Fibroblast of pulmonary artery (primary cell): ENCODE results near the gene TENM4.

Experiments used
- DNase-seq: peaks from one replicate; pipeline ENCODE4 v3.0.0-alpha.2; 2010; ENCODE audit warnings: low read depth
- H3K4me3 ChIP-seq: replicated peaks from 2 replicates; pipeline ENCODE4 v1.5.1; 2011; ENCODE audit warnings: low read depth, mild to moderate bottlenecking, control low read depth, low read length, moderate library complexity
- TF ChIP-seq, protein P1 (sequence below): IDR thresholded peaks from 2 replicates; pipeline ENCODE4 v1.5.1; 2011; ENCODE audit warnings: mild to moderate bottlenecking, control low read depth, low read length, inconsistent platforms; ENCODE audit errors: missing control alignments

Gene TENM4

DNA sequence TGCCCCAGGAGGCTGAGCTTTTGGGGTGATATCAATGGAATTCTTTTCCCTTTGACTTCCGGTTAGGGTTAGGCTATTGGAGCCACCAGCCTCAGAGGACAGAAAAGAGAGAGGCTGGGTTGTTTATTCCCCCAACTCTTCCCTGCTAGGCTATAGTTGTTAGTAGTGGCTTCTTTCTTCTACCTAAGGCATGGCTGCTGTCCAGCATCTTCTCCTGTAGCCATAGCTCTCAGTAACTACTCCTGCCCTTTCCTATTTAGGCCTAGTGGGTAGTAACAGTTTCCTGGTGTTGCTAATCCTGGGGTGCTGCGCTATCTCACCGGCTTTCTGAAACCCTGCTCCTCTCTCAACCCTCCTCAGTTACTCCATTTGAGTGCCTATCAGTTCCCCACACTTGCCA lies 184.9 kb downstream of the TENM4 start:
- no peak for DNase-seq
- TF ChIP-seq, protein P1, sequence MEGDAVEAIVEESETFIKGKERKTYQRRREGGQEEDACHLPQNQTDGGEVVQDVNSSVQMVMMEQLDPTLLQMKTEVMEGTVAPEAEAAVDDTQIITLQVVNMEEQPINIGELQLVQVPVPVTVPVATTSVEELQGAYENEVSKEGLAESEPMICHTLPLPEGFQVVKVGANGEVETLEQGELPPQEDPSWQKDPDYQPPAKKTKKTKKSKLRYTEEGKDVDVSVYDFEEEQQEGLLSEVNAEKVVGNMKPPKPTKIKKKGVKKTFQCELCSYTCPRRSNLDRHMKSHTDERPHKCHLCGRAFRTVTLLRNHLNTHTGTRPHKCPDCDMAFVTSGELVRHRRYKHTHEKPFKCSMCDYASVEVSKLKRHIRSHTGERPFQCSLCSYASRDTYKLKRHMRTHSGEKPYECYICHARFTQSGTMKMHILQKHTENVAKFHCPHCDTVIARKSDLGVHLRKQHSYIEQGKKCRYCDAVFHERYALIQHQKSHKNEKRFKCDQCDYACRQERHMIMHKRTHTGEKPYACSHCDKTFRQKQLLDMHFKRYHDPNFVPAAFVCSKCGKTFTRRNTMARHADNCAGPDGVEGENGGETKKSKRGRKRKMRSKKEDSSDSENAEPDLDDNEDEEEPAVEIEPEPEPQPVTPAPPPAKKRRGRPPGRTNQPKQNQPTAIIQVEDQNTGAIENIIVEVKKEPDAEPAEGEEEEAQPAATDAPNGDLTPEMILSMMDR = no peak

DNA sequence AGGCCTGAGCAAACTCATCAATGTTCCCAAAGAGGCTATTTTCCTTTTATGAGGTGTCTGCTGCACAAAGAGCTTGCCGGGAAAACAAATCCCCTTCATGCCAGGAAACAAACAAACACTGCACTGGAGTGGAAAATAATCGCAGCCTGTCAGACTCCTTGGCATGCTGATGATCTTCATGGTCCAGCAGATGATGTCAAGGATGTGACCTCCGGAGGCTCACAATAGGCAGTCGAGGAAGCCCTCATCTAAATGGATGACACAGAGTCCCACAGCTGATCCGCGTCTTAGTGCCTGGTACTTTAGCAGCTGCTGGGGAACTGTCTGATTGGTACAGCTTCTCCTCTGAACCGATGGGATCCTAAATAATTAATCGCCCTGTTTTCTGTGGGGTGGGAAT lies 187.6 kb downstream of the TENM4 start:
- TF ChIP-seq, protein P1 = no peak
- DNase-seq = no peak
- H3K4me3 ChIP-seq = no peak overlapping the region

More for the DNA sequence above, 184.9 kb downstream of the TENM4 start:
- H3K4me3 ChIP-seq = no peak overlapping the region

DNA sequence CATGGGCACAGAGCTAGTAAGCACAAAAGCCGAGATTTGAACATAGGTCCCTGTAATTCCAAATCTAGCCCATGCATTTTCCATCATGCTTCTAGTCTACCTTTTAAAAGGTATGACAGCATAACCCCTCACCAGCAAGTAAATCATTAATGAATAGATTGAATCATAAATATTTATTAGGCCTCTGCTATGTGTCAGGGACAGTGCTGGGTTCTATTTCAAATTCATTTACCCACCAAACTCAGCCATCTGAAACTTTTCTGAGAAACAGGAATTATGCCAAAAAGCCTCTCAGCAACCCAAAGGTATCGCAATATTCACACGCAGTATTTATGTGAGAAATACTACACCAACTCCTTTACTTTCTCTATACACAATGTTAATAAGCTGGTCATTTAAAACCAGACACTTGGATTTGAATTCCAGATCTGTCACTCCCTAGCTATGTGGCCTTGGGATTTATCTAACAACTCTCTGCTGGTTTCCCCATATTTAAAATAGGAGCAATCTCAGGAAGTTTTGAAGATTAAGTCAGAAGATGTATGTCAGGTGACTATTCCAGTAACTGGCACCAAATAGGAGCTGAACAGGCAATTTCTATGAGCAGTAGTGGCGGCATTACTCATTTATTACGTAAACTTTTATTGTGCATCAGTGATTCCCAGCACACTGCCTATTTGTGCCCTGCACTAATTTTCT lies 191.4 kb downstream of the TENM4 start:
- peak; percentile 46 for DNase-seq
- TF ChIP-seq, protein P1 = no peak

DNA sequence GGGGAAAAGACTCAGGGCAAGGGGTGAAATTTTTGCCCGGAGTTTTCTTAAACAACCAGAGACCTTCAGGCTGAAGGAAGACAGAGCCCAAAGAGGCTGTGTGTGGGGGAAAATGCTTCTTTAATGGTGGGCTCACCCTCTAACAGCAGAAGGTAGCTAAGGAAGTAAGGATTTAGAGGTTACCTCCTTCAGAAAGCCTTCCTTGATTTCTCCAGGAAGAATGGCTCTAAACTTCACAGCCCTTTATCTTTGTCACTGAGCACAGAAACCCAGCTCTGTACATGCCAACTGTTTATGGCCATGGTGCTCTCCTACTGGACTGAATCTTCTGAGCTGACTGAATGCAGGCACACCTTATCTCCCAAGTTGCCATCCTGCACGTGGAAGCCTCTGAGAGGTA lies 196.0 kb downstream of the TENM4 start:
- H3K4me3 ChIP-seq = no peak overlapping the region
- DNase-seq = no peak
- TF ChIP-seq, protein P1 = no peak

More for the DNA sequence above, 191.4 kb downstream of the TENM4 start:
- H3K4me3 ChIP-seq = no peak overlapping the region

DNA sequence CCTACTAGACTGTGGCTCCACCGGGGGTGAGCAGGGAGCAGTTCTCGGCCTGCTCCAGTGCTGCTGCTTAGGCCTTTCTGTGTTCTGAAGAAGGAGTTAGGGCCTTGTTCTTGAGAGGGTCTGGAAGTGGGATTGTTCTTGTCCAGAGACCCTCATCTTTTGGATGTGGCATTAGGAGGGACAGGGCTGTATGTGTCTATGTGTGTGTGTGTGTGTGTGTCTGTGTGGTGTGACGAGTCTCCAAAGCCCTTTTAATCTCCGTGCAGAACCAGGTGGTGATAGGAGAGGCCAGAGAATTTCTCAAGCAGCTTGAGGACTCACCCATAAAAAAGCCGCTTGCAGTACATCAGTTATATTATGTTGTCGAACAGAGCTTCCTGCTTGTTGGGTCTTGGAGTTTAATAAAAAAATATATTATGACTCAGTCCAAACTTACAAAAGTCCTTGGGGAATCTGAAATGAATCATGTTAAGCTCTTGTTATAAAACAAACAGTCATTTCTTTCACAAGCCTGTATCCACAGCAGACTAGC lies 196.5 kb downstream of the TENM4 start:
- H3K4me3 ChIP-seq = no peak overlapping the region
- TF ChIP-seq, protein P1 = no peak
- DNase-seq = peak; percentile 94

DNA sequence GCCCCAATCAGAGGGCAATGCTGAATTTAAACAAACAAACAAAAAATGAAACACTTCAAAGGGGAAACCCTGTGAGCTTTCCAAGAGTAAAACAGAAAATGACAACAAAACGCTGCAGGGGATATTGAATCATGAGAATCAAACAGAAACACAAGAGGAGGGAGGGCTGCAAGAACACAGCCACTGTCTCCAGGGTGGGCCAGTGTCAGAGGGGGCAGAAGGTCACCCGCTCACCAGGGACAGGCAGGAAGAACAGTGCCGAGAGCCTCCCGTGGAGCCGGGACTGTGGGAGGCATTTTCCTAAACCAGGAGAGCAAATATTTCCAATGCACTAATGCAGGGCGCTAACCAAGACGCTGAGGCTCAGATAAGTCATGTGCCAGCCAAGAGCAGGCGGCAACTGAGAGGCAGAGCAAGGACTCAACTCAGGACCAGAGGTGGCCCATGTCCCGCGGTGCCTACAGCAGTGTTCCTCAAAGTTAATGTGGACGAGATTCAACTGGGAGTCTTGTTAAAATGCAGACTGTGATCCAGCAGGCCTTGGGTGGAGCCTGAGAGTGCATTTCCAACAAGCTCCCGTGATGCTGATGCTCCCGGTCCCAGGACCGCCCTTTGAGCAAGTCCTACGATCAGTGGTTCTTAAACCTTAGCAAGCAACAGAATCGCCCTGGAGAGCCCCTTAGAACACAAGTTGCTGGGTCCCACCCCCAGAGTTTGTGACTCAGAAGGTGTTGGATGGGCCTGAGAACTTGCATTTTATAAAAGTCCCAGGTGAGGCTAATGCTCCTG lies 197.2 kb downstream of the TENM4 start:
- H3K4me3 ChIP-seq = no peak overlapping the region
- DNase-seq = no peak
- TF ChIP-seq, protein P1 = no peak
